K562 (cell line): ENCODE data around the gene NDUFAB1. TPM values are rescaled to one million over a fixed set of nuclear protein-coding genes. Genes with fewer than 3 reads are reported as not detected.

ENCODE experiments used
- ATAC-seq: fragments of 200-7000 bp; cut with Tn5 transposase; 3 replicates; pipeline ENCODE4 v1.9.1; 2020; ENCODE audit warnings: moderate library complexity
- BruUV-seq: library from RNA; stranded (reverse); fragments of 400-500 nt; replicated peaks from 2 replicates; lab custom pipeline; 2021; lab: Mats Ljungman, UMichigan
- CTCF ChIA-PET: fragments of 300-600 bp; formaldehyde crosslinking; extraction: SDS; loops from one replicate; lab custom pipeline; 2021; ENCODE audit warnings: low intra/inter-chr PET ratio; lab: Yijun Ruan, JAX
- POLR2A ChIA-PET: fragments of 300-600, 350-650 bp; sonication (Branson Sonifier 250); formaldehyde crosslinking; extraction: SDS; loops from one replicate; lab custom pipeline; 2021; ENCODE audit warnings: antibody characterized with exemption, inconsistent platforms; lab: Yijun Ruan, JAX
- DNase-seq, 4 experiments: peaks; one replicate each; pipeline versions ENCODE4 v3.0.0 to v3.0.0-alpha.2; 2011 to 2018; ENCODE audit warnings: low spot score in 3 of 4, mixed read lengths in 3 of 4; ENCODE audit errors: extremely low read depth in 1 of 4
- FAIRE-seq: peaks from 2 replicates; lab custom pipeline; 2011; peaks lifted over from hg19 to GRCh38; lab: Jason Lieb, UNC
- H2AFZ ChIP-seq: 2 replicates; pipeline ENCODE4 v1.6.0; 2011; ENCODE audit warnings: low read depth, low read length, control low read depth, inconsistent platforms
- H3K27ac ChIP-seq: fragments of 200-600 bp; 3 replicates; pipeline ENCODE4 v1.8.0; 2011; ENCODE audit warnings: low read depth, mild to moderate bottlenecking, control low read depth, inconsistent platforms, low read length, moderate library complexity, mixed read lengths; ENCODE audit errors: extremely low read depth
- H3K27me3 ChIP-seq, 2 experiments: fragments of 300-600 bp in 1 of 2; 2 replicates in 1 of 2; 3 replicates in 1 of 2; pipeline versions ENCODE4 v1.6.0 to v1.8.0; 2011; ENCODE audit warnings: inconsistent platforms in 2 of 2, low read length in 2 of 2, mild to moderate bottlenecking in 1 of 2, mixed read lengths in 1 of 2, moderate library complexity in 1 of 2; ENCODE audit not compliant: control insufficient read depth in 2 of 2, insufficient read depth in 2 of 2
- H3K36me3 ChIP-seq: fragments of 300-600 bp; 3 replicates; pipeline ENCODE4 v1.8.0; 2011; ENCODE audit warnings: mild to moderate bottlenecking, low read length, inconsistent platforms; ENCODE audit not compliant: control insufficient read depth, insufficient read depth
- H3K4me1 ChIP-seq, 2 experiments: fragments of 200-600 bp in 1 of 2; replicated peaks in 1 of 2; 2 replicates in 1 of 2; 3 replicates in 1 of 2; pipeline versions ENCODE4 v1.5.1 to v1.8.0; 2011; ENCODE audit warnings: inconsistent platforms in 2 of 2, low read length in 2 of 2, mild to moderate bottlenecking in 1 of 2, mixed read lengths in 1 of 2, moderate library complexity in 1 of 2; ENCODE audit not compliant: control insufficient read depth in 2 of 2, insufficient read depth in 2 of 2
- H3K4me2 ChIP-seq: 2 replicates; pipeline ENCODE4 v1.6.1; 2011; ENCODE audit warnings: low read length, control low read depth, inconsistent platforms, mixed read lengths; ENCODE audit not compliant: insufficient read depth
- H3K4me3 ChIP-seq: fragments of 200-600 bp; sonication (generic), shearing (Covaris generic); 2 replicates; pipeline ENCODE4 v1.5.1; 2016; ENCODE audit warnings: control low read depth, inconsistent platforms
- H3K79me2 ChIP-seq: fragments of 200-600 bp; 3 replicates; pipeline ENCODE4 v1.8.0; 2011; ENCODE audit warnings: low read length, inconsistent platforms; ENCODE audit not compliant: control insufficient read depth, insufficient read depth
- H3K9ac ChIP-seq, 2 experiments: 2 replicates each; pipeline versions ENCODE4 v1.6.0 to v1.6.1; 2011; ENCODE audit warnings: low read depth in 2 of 2, low read length in 2 of 2, control low read depth in 1 of 2, inconsistent platforms in 1 of 2, mild to moderate bottlenecking in 1 of 2, mixed read lengths in 1 of 2; ENCODE audit not compliant: insufficient read depth in 1 of 2
- H3K9me1 ChIP-seq: one replicate; pipeline ENCODE4 v1.6.0; 2011; ENCODE audit warnings: inconsistent platforms, mild to moderate bottlenecking, low read length, moderate library complexity; ENCODE audit not compliant: control insufficient read depth, insufficient read depth
- H3K9me3 ChIP-seq: replicated peaks from 2 replicates; pipeline ENCODE4 v1.5.1; 2011; ENCODE audit warnings: low read depth, low read length, inconsistent platforms; ENCODE audit not compliant: control insufficient read depth, insufficient read depth
- H4K20me1 ChIP-seq: replicated peaks from 2 replicates; pipeline ENCODE4 v1.6.1; 2011; ENCODE audit warnings: low read length, inconsistent platforms, mixed read lengths; ENCODE audit not compliant: control insufficient read depth, insufficient read depth
- CTBP1 ChIP-seq: fragments of 450-650 bp; IDR thresholded peaks from 2 replicates; pipeline ENCODE4 v1.6.1; 2016; ENCODE audit warnings: borderline replicate concordance
- GTF2E2 ChIP-seq: fragments of 200-800 bp; sonication (Bioruptor generic); IDR thresholded peaks from 2 replicates; pipeline ENCODE4 v1.6.1; 2016; ENCODE audit warnings: missing genetic modification characterization, missing compliant biosample characterization
- HDGF ChIP-seq: fragments of 450-650 bp; IDR thresholded peaks from 2 replicates; pipeline ENCODE4 v1.6.1; 2016
- MAFF ChIP-seq: IDR thresholded peaks from 2 replicates; pipeline ENCODE4 v1.6.1; 2012; ENCODE audit warnings: low read length, improper control_type of control experiment
- MYC ChIP-seq, 2 experiments: fragments of 250-450 bp in 1 of 2; sonication (Bioruptor Pico) in 1 of 2; IDR thresholded peaks; 2 replicates each; pipeline versions ENCODE4 v1.5.1 to v1.6.1; 2012 to 2021; ENCODE audit warnings: low read depth in 2 of 2, borderline replicate concordance in 1 of 2, improper control_type of control experiment in 1 of 2, low read length in 1 of 2, mild to moderate bottlenecking in 1 of 2, moderate library complexity in 1 of 2
- RAD51 ChIP-seq: fragments of 450-650 bp; IDR thresholded peaks from 2 replicates; pipeline ENCODE4 v1.7.1; 2016; ENCODE audit warnings: low read depth, mild to moderate bottlenecking, borderline replicate concordance
- RBBP5 ChIP-seq: fragments of 200-600 bp; sonication (generic); IDR thresholded peaks from 2 replicates; pipeline ENCODE4 v1.6.1; 2012; ENCODE audit warnings: borderline replicate concordance, mild to moderate bottlenecking, low read length, control low read depth, inconsistent platforms; ENCODE audit not compliant: insufficient read depth, poor library complexity, severe bottlenecking
- SOX6 ChIP-seq: fragments of 450-650 bp; IDR thresholded peaks from 2 replicates; pipeline ENCODE4 v1.6.1; 2014; ENCODE audit warnings: mild to moderate bottlenecking
- TBP ChIP-seq: optimal IDR thresholded peaks from 2 replicates; pipeline ENCODE3; 2011; ENCODE audit warnings: low read depth, low read length, improper control_type of control experiment
- WGBS: fragments of 100-300 bp; shearing (Covaris generic); methylation state at CpG from one replicate; pipeline ENCODE4 v1.1.6; 2016; ENCODE audit warnings: low coverage, mixed read lengths; ENCODE audit not compliant: insufficient coverage; ENCODE audit errors: missing lambda C conversion rate; 5-methylcytosine and 5-hydroxymethylcytosine counted together
- in situ Hi-C: fragments of 300-500 bp; cut with MboI; formaldehyde crosslinking; loops from 4 replicates; pipeline ENCODE4 v1.15.0; 2018; ENCODE audit warnings: inconsistent platforms, mixed read lengths
- intact Hi-C: fragments of 100-400 bp; cut with micrococcal nuclease; formaldehyde crosslinking; loops from 2 replicates; pipeline ENCODE4 v1.14.2; 2022
- polyA plus RNA-seq, 8 experiments: library from polyadenylated mRNA; depleted of rRNA in 4 of 8; stranded (reverse) in 5 of 8; unstranded in 3 of 8; fragments of >200 nt; fragmentation: Nextera tagmentation in 2 of 8; fragmentation: Illumina TruSeq in 1 of 8; extraction: Ambion mirVana in 2 of 8; extraction: Trizol in 1 of 8; gene quantifications; 2 replicates each; pipeline versions ENCODE4 v1.2.1 to v1.2.3, GENCODE V29; 2011 to 2014; ENCODE audit warnings: inconsistent platforms in 1 of 8, missing spikeins in 1 of 8
- total RNA-seq, 7 experiments: library from RNA; depleted of rRNA in 6 of 7; stranded (reverse); fragments of >200 nt in 6 of 7; fragmentation: Illumina TruSeq in 2 of 7; extraction: Trizol in 2 of 7; gene quantifications; 2 replicates each; pipeline versions ENCODE4 v1.2.1 to v1.2.3, GENCODE V29; 2011 to 2021; ENCODE audit warnings: low replicate concordance in 1 of 7
- TF ChIP-seq, protein P1 (sequence below): sonication (generic); formaldehyde crosslinking; IDR thresholded peaks from 2 replicates; pipeline ENCODE4 v1.9.0; 2022; ENCODE audit warnings: mild to moderate bottlenecking, missing genetic modification reagents
- TF ChIP-seq, protein P2 (sequence below): fragments of 450-650 bp; IDR thresholded peaks from 2 replicates; pipeline ENCODE4 v1.7.1; 2018; ENCODE audit warnings: mild to moderate bottlenecking, low read depth; ENCODE audit not compliant: partially characterized antibody
- TF ChIP-seq, protein P3 (sequence below): fragments of 250-450 bp; sonication (Bioruptor Pico); IDR thresholded peaks from 2 replicates; pipeline ENCODE4 v1.4.0; 2020; ENCODE audit warnings: mild to moderate bottlenecking, moderate library complexity, borderline replicate concordance

NDUFAB1 gene
- total and polyA plus RNA-seq, 9 of the 15 experiments (the other 6 are each of a cell fraction or from before 2014, with no cell fraction given): 123 to 481 (median 238) TPM

DNA sequence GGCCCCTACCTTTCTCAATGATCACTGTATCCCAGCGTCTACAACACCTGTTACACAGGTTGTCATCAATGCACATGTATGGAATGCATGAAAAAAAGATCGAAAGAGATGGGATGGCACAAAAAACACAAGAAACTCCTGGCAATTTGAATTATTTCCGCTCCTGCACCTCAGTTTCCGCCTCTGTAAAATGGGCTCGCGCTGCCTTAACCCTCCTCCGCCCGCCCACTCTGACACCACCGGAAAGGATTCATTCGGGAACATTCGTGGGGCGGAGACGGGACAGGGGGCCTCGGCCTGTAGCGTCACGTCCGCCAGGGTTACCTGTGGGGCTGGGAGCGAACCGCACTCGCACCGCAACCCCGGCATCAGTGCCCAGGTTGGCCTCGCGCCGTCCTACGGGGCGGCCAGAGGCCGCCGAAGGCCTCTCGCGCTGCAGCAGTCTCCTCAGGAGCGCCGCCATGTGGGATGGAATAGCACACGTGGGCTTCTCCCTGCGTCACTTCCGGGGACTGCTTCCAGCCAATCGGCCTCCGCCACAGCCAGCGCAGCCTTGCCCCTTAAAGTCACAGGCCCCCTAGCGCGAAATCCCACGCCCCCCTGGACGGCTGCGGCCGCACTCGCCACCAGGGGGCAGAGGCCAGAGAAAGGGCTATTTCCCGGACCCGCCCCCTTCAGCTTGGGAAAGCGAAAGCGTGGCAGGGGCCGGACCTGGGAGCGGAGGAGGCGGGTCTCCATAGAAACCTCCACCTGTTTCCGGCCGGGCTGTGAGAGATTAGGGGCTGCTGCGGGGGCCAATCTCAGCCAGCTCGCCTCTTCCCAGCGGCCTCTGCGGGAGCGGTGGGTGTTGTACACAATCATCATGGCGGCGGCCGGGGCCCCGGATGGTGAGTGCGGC lies 39.0 kb downstream of the NDUFAB1 start, which contains the start of the genes EARS2 and UBFD1:
TSS of gene EARS2 (minus strand) at position 470 of the 898 bp plus-strand sequence. CDS start at position 463, 7 bp downstream.
TSS of gene UBFD1 (plus strand) at position 847 of the 898 bp plus-strand sequence. CDS start at position 863, 16 bp downstream.
- peak within 1 kb of the TSS; percentile 99 for H3K4me2 ChIP-seq
- FAIRE-seq (peak; percentile 95), DNase-seq (peak; percentile 95 to 99 (median 96)), ATAC-seq (peak; percentile 96)
- in situ Hi-C loops: no loop called here
- under 1% methylated on average over 52 of the region's 65 CpGs for WGBS
- H3K27me3 ChIP-seq: no peaks in the 10 kb centered on the region
- peaks cover 64% of the 10 kb centered on the region for H3K79me2 ChIP-seq
- CTCF ChIA-PET: interaction anchor here (1.6 to 1.7 kb wide), 2 partner anchors 39 to 375 kb away, joined by 4 read pairs; partner anchors contain the start of genes NDUFAB1 and SCNN1G
- TSS peak; percentile 69 for BruUV-seq
- no peaks in the 10 kb centered on the region for H3K9me3 ChIP-seq
- no peaks in the 10 kb centered on the region for H4K20me1 ChIP-seq
- H3K4me3 ChIP-seq: peak within 1 kb of the TSS; percentile 97
- H2AFZ ChIP-seq: peak within 1 kb of the TSS; percentile 91
- H3K9ac ChIP-seq: peak within 1 kb of the TSS; percentile 91 to 96
- peak within 1 kb of the TSS; percentile 92 for H3K27ac ChIP-seq
- no peaks in the 10 kb centered on the region for H3K9me1 ChIP-seq
- POLR2A ChIA-PET: interaction anchor here (0.5 to 2.2 kb wide), 18 partner anchors 11 to 947 kb away, joined by 3 to 19 read pairs (median 3); partner anchors contain the start of genes COG7 and NDUFAB1
- peaks cover 8 to 12% of the 10 kb centered on the region in 2 experiments; a peak in 3 of 5 replicates for H3K4me1 ChIP-seq
- intact Hi-C loops: loop anchor here (1.0 to 10.0 kb wide), 4 partner anchors 40 to 168 kb away; no protein-coding TSS in a partner anchor
- H3K36me3 ChIP-seq: peaks cover 58% of the 10 kb centered on the region
- TF ChIP-seq, protein P1, sequence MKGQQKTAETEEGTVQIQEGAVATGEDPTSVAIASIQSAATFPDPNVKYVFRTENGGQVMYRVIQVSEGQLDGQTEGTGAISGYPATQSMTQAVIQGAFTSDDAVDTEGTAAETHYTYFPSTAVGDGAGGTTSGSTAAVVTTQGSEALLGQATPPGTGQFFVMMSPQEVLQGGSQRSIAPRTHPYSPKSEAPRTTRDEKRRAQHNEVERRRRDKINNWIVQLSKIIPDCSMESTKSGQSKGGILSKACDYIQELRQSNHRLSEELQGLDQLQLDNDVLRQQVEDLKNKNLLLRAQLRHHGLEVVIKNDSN (CRISPR knock-in tag): peak; percentile 95
- TF ChIP-seq GTF2E2: peak; percentile 74; the same call in 1 of the 2 replicates
- TF ChIP-seq, protein P2, sequence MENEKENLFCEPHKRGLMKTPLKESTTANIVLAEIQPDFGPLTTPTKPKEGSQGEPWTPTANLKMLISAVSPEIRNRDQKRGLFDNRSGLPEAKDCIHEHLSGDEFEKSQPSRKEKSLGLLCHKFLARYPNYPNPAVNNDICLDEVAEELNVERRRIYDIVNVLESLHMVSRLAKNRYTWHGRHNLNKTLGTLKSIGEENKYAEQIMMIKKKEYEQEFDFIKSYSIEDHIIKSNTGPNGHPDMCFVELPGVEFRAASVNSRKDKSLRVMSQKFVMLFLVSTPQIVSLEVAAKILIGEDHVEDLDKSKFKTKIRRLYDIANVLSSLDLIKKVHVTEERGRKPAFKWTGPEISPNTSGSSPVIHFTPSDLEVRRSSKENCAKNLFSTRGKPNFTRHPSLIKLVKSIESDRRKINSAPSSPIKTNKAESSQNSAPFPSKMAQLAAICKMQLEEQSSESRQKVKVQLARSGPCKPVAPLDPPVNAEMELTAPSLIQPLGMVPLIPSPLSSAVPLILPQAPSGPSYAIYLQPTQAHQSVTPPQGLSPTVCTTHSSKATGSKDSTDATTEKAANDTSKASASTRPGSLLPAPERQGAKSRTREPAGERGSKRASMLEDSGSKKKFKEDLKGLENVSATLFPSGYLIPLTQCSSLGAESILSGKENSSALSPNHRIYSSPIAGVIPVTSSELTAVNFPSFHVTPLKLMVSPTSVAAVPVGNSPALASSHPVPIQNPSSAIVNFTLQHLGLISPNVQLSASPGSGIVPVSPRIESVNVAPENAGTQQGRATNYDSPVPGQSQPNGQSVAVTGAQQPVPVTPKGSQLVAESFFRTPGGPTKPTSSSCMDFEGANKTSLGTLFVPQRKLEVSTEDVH: peak; percentile 80
- no peak for TF ChIP-seq MAFF
- TF ChIP-seq SOX6: peak; percentile 76; the same call in 1 of the 2 replicates
- peak; percentile 82 for TF ChIP-seq CTBP1
- TF ChIP-seq MYC (IDR thresholded peaks at IDR 0.05; ENCODE audit: low read depth, low read length): peak; percentile 100
- TF ChIP-seq MYC (CRISPR knock-in tag; IDR thresholded peaks at IDR 0.05; ENCODE audit: borderline replicate concordance, low read depth): peak; percentile 99
- peak; percentile 67 for TF ChIP-seq TBP
- peak; percentile 69; the same call in 1 of the 2 replicates for TF ChIP-seq HDGF
- peak; percentile 78 for TF ChIP-seq RBBP5
- peak; percentile 82 for TF ChIP-seq RAD51
- TF ChIP-seq, protein P3, sequence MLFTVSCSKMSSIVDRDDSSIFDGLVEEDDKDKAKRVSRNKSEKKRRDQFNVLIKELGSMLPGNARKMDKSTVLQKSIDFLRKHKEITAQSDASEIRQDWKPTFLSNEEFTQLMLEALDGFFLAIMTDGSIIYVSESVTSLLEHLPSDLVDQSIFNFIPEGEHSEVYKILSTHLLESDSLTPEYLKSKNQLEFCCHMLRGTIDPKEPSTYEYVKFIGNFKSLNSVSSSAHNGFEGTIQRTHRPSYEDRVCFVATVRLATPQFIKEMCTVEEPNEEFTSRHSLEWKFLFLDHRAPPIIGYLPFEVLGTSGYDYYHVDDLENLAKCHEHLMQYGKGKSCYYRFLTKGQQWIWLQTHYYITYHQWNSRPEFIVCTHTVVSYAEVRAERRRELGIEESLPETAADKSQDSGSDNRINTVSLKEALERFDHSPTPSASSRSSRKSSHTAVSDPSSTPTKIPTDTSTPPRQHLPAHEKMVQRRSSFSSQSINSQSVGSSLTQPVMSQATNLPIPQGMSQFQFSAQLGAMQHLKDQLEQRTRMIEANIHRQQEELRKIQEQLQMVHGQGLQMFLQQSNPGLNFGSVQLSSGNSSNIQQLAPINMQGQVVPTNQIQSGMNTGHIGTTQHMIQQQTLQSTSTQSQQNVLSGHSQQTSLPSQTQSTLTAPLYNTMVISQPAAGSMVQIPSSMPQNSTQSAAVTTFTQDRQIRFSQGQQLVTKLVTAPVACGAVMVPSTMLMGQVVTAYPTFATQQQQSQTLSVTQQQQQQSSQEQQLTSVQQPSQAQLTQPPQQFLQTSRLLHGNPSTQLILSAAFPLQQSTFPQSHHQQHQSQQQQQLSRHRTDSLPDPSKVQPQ (CRISPR knock-in tag): no peak
